GM12865 (cell line): ENCODE data around the gene SYNM.
"Not testable (repeated sequence)": the region's sequence is repeated elsewhere in the genome, so short reads cannot be mapped to it uniquely, and the experiment has no call there.

Experiments used
- DNase-seq: peaks from one replicate; pipeline ENCODE4 v3.0.0; 2010; ENCODE audit warnings: low read depth
- H3K4me3 ChIP-seq: 2 replicates; pipeline ENCODE4 v1.5.1; 2011; ENCODE audit warnings: mild to moderate bottlenecking, low read depth, low read length, control low read depth
- CTCF ChIP-seq: IDR thresholded peaks from 2 replicates; pipeline ENCODE4 v1.5.1; 2011; ENCODE audit warnings: low read length, control low read depth, low read depth, inconsistent platforms; ENCODE audit not compliant: insufficient read depth; ENCODE audit errors: missing control alignments

Gene SYNM

GRCh38 chr15:99104788-99105513, at the start of gene SYNM:
SYNM (plus strand) TSS chr15:99105080; CDS start chr15:99105200, 120 bp downstream.
- peak within 1 kb of the TSS; percentile 70 for H3K4me3 ChIP-seq
- peak; percentile 86 for DNase-seq
- TF ChIP-seq CTCF: peak; percentile 81

- TF ChIP-seq CTCF: no peak
- H3K4me3 ChIP-seq: no peak overlapping the region
- no peak for DNase-seq
Measured at GRCh38 chr15:99055555-99056134, 49.2 kb upstream of the SYNM start.

GRCh38 chr15:99057020-99057419, 47.9 kb upstream of the SYNM start:
- H3K4me3 ChIP-seq: no peak overlapping the region
- DNase-seq: peak; percentile 47
- no peak for TF ChIP-seq CTCF

GRCh38 chr15:99057697-99058420, 47.0 kb upstream of the SYNM start:
- no peak for TF ChIP-seq CTCF
- DNase-seq: peak; percentile 78
- no peak overlapping the region; the same call in 1 of the 2 replicates for H3K4me3 ChIP-seq

GRCh38 chr15:99058421-99058870, 46.4 kb upstream of the SYNM start:
- no peak for TF ChIP-seq CTCF
- no peak for DNase-seq
- H3K4me3 ChIP-seq: peak overlapping the region; percentile 23

GRCh38 chr15:99059010-99059981, 45.6 kb upstream of the SYNM start:
- peak; percentile 82 for TF ChIP-seq CTCF
- H3K4me3 ChIP-seq: peak overlapping the region; percentile 76
- DNase-seq: peak; percentile 69

GRCh38 chr15:99060186-99060585, 44.7 kb upstream of the SYNM start:
- H3K4me3 ChIP-seq, DNase-seq: not testable (repeated sequence)
